ENCODE measurements around the gene PSRC1.

DNA sequence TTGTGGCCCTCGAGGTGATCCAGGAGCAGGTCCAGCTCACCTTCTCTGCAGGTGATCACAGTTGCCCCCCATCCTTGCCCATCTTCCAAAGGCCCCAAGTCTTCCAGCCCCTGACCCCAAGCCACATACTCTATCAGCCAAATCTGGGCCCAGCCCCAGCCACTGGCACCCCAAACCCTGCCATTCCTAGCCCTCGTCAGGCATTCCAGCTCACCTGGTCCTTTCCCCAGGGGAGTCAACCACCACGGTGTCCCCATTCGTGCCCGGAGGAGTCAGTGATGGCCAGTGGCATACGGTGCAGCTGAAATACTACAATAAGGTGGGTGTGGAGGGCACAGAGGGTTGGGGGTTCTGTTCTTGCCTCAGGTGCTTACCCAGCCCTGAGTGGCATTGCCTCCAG, 21.4 kb downstream of the PSRC1 start:
- TF ChIP-seq, protein P1, sequence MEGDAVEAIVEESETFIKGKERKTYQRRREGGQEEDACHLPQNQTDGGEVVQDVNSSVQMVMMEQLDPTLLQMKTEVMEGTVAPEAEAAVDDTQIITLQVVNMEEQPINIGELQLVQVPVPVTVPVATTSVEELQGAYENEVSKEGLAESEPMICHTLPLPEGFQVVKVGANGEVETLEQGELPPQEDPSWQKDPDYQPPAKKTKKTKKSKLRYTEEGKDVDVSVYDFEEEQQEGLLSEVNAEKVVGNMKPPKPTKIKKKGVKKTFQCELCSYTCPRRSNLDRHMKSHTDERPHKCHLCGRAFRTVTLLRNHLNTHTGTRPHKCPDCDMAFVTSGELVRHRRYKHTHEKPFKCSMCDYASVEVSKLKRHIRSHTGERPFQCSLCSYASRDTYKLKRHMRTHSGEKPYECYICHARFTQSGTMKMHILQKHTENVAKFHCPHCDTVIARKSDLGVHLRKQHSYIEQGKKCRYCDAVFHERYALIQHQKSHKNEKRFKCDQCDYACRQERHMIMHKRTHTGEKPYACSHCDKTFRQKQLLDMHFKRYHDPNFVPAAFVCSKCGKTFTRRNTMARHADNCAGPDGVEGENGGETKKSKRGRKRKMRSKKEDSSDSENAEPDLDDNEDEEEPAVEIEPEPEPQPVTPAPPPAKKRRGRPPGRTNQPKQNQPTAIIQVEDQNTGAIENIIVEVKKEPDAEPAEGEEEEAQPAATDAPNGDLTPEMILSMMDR (IDR thresholded peaks at IDR 0.05; ENCODE audit: low read length): no peak
- no peak for TF ChIP-seq EZH2 (IDR thresholded peaks at IDR 0.05; ENCODE audit: borderline replicate concordance, low read length)
